Choroid plexus epithelial cell (primary cell): ENCODE data around the gene TRPM5.
A peak's percentile ranks its signal among the peaks of the same experiment; 100 is the strongest.

ENCODE experiments used
- DNase-seq: peaks from one replicate; pipeline ENCODE4 v3.0.0-alpha.2; 2010; ENCODE audit warnings: low read depth
- H3K4me3 ChIP-seq: 2 replicates; pipeline ENCODE4 v1.5.1; 2011; ENCODE audit warnings: low read depth, mild to moderate bottlenecking, control low read depth, low read length, moderate library complexity
- CTCF ChIP-seq: conservative IDR thresholded peaks from 2 replicates; pipeline ENCODE4 v1.5.1; 2011; ENCODE audit warnings: low read depth, mild to moderate bottlenecking, control low read depth, inconsistent platforms, low read length, moderate library complexity

The TRPM5 gene

DNA sequence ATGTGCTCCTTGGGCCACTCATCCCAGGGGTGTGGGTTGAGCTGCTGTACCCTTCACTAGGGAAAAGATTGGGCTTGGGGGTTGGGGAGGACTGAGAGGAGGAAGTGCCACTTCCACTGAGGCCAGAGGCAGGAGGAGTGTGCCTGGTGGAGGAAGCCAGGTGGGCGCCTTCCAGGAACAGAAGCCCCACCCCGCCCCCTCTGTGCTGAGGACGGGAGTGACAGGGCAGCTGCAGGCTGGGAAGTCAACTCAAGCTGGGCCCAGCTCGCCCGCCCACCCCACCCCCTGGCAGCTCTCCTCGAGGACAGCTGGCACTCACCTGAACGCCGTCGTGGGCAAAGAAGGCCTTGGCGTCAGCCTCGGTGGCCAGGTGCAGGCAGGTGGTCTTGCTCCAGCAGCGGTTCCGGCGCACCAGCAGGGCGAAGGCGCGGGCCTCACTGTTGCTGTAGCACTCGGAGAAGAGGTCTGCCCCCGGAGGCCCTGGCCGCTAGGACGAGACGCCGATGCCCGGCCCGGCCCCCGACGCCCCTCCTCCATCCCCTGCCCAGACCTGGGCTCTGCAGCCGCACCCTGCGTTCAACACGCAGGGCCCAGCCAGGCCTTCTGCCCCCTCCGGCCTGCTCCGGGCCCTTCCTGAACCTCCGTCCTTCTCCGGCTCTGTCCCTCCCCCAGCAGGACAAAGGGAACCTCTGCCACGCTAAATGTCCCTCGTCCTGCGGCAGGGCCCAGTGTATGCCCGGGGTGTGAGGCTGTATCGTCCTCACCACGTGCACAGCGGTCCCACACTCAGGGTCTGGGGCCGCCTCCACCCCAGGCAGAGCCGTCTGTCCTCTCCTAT is 30.4 kb downstream of the TRPM5 start:
- DNase-seq, result no peak
- TF ChIP-seq CTCF, result no peak
- H3K4me3 ChIP-seq, result no peak overlapping the region

- no peak for TF ChIP-seq CTCF
- DNase-seq, result no peak
Observed at GRCh38 chr11:2412323-2412722, 32.0 kb downstream of the TRPM5 start.

DNA sequence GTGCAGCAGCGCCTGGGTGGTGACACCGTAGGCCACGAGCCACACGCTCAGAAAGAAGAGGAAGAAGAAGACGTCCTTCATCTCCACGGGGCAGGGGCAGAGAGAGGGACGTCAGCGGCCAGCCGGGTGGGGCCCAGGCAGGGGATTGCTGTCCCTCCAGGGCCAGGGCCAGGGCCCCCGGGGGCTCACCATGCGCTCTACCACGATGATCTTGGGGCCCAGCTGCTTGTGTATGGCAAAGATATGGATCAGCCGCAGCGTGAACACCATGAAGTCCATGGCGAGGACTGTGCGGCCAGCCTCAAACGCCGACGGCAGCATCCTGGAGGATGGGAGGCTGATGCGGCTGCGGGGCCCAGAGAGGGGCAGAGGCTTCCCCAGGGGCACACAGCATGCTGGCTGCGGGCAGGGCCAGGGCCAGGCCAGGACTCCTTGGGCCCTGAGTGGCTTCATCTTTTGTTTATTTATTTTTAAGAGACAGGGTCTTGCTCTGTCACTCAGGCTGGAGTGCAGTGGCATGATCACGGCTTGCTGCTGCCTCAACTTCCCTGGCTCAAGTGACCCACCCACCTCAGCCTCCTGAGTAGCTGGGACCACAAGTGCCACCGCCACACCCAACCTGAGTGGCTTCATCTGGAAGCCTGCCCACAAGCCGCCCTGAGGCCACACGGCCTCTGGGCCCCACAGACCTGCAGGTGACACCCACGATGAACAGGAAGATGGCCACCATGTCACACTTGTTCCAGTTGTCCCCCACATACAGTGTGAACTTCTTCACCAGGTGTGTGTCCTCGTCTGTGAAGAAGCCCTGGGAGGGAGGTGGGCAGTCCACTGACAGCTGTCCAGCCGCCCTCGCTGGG is 32.6 kb downstream of the TRPM5 start:
- TF ChIP-seq CTCF, result no peak

More at GRCh38 chr11:2412323-2412722, 32.0 kb downstream of the TRPM5 start:
- H3K4me3 ChIP-seq, result no peak overlapping the region

GRCh38 chr11:2410616-2411015 is 33.7 kb downstream of the TRPM5 start:
- no peak overlapping the region for H3K4me3 ChIP-seq
- no peak for DNase-seq
- no peak for TF ChIP-seq CTCF

More for the DNA sequence above, 32.6 kb downstream of the TRPM5 start:
- H3K4me3 ChIP-seq, result no peak overlapping the region
- no peak for DNase-seq

- H3K4me3 ChIP-seq, result no peak overlapping the region
- no peak for TF ChIP-seq CTCF
- DNase-seq, result peak; percentile 24
Observed at GRCh38 chr11:2409611-2410468, 34.5 kb downstream of the TRPM5 start.

DNA sequence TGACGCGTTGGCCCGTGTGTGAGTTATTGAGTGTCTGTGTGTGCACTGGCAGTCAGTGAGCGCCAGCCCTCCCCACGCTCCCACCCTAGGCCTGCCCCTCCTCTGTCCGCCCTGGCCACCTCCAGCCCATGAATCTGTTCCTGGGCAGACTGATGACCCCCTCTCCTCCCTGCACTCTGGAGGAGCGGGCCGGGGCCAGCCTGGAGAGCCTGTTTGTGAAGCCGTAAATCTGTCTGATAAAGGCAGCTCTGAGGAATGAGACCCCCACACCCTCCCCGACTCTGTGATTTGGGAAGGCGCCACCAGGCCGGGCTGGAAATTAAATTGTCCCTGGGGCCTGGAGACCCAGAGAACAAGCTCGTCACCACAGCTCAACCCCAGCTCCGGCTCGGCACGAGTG is 35.2 kb downstream of the TRPM5 start:
- no peak for TF ChIP-seq CTCF
- DNase-seq, result no peak
- no peak overlapping the region for H3K4me3 ChIP-seq
